Fibroblast of mammary gland (primary cell): ENCODE results near the gene ARMH1.
"Not testable (repeated sequence)": the region's sequence is repeated elsewhere in the genome, so short reads cannot be mapped to it uniquely, and the experiment has no call there.

ENCODE experiments used
- DNase-seq: peaks from one replicate; pipeline ENCODE4 v3.0.0-alpha.2; 2010; ENCODE audit warnings: low read depth
- H3K4me3 ChIP-seq: 2 replicates; pipeline ENCODE4 v1.5.1; 2011; ENCODE audit warnings: low read depth, mild to moderate bottlenecking, low read length, moderate library complexity; ENCODE audit not compliant: control insufficient read depth
- TF ChIP-seq, protein P1 (sequence below): conservative IDR thresholded peaks from 2 replicates; pipeline ENCODE4 v1.5.1; 2011; ENCODE audit warnings: low read depth, low read length, inconsistent platforms; ENCODE audit not compliant: control insufficient read depth, insufficient read depth

The ARMH1 gene

DNA sequence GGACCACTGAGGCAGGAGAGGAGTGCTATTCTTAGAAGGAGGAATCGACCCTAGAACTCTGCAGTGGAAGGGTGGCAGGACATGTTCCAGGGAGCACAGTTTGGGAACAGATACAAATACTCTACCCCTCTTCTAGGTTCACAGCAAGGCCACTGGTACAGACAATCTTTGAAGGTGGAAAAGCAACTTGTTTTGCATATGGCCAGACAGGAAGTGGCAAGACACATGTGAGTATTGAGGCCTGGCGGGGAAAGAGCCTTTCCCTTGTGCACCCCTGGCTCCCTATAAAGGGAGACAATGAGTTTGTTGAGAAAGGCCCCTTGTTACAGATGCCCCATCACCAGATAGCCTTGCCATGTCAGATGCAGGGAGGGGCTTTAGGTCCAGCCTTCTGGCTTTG lies 82.9 kb downstream of the ARMH1 start:
- DNase-seq, result no peak
- H3K4me3 ChIP-seq, result no peak overlapping the region
- TF ChIP-seq, protein P1, sequence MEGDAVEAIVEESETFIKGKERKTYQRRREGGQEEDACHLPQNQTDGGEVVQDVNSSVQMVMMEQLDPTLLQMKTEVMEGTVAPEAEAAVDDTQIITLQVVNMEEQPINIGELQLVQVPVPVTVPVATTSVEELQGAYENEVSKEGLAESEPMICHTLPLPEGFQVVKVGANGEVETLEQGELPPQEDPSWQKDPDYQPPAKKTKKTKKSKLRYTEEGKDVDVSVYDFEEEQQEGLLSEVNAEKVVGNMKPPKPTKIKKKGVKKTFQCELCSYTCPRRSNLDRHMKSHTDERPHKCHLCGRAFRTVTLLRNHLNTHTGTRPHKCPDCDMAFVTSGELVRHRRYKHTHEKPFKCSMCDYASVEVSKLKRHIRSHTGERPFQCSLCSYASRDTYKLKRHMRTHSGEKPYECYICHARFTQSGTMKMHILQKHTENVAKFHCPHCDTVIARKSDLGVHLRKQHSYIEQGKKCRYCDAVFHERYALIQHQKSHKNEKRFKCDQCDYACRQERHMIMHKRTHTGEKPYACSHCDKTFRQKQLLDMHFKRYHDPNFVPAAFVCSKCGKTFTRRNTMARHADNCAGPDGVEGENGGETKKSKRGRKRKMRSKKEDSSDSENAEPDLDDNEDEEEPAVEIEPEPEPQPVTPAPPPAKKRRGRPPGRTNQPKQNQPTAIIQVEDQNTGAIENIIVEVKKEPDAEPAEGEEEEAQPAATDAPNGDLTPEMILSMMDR, result no peak

DNA sequence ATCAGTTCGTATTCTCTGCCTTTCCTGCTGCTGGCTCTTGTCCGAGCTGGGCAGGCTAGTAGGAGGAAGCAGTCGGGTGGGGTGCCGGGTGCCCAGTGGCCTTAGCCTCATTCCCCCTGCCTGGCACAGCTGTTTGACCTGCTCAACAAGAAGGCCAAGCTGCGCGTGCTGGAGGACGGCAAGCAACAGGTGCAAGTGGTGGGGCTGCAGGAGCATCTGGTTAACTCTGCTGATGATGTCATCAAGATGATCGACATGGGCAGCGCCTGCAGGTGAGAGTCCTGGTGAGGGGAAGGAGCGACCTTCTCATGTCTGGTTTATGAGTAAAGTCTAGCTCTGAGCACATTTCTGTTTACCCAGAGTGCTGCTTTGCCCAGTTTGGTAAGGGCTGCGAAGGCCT lies 84.6 kb downstream of the ARMH1 start:
- no peak overlapping the region for H3K4me3 ChIP-seq
- TF ChIP-seq, protein P1, result no peak
- DNase-seq, result no peak

DNA sequence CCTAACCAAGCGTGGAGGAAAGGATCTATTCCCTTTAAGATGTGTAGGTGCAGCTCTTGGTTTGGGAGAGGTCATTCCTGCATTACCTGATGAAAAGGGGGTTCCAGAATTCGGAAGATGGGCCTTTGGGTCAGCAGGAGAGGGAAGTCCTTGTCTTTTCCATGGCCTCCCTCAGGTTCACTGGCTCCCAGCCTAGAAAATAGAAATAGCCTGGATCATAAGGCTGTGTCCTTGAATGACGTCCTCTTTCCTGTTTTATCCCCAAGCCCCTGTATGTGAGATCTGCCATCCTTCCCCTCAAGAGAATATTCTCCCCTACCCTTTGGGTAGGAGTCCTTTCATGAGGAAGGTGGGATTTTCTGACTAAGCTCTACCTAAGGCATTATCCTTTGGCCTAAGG lies 86.4 kb downstream of the ARMH1 start:
- TF ChIP-seq, protein P1, result no peak
- DNase-seq, result no peak
- H3K4me3 ChIP-seq, result no peak overlapping the region

DNA sequence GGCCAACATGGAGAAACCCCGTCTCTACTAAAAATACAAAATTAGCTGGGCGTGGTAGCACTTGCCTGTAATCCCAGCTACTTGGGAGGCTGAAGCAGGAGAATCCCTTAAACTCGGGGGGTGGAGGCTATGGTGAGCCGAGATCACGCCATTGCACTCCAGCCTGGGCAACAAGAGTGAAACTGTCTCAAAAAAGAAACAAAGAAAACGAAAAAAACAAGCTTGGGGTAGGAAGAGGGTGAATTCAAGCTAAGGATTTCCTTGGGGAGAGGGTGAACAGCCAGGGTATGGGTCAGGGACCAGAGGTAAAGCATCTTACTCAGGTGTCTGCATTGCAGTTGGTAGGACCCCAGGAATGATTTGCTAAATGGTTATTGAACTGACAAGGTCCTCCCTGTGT lies 91.9 kb downstream of the ARMH1 start:
- H3K4me3 ChIP-seq, DNase-seq: not testable (repeated sequence)
